Neuron (in vitro differentiated cells): ENCODE data around the gene GNMT.

Experiments
- H2AFZ ChIP-seq: one replicate; pipeline ENCODE4 v1.6.1; 2013; ENCODE audit warnings: low read depth, mild to moderate bottlenecking, inconsistent platforms, low read length, moderate library complexity
- H3K27me3 ChIP-seq: one replicate; pipeline ENCODE4 v1.6.1; 2013; ENCODE audit warnings: low read length; ENCODE audit not compliant: insufficient read depth
- H3K36me3 ChIP-seq: one replicate; pipeline ENCODE4 v1.6.1; 2013; ENCODE audit warnings: low read length; ENCODE audit not compliant: insufficient read depth
- H3K4me1 ChIP-seq: one replicate; pipeline ENCODE4 v1.6.1; 2013; ENCODE audit warnings: low read length; ENCODE audit not compliant: insufficient read depth
- H3K4me3 ChIP-seq: 2 replicates; pipeline ENCODE4 v1.5.1; 2013; ENCODE audit warnings: mild to moderate bottlenecking, low read length, moderate library complexity
- H3K9me3 ChIP-seq: one replicate; pipeline ENCODE4 v1.6.1; 2013; ENCODE audit warnings: low read length

GNMT gene

GRCh38 chr6:42970871-42971612 is 10.5 kb downstream of the GNMT start:
- Histone ChIP-seq H3K9me3 (no peaks in the 10 kb centered on the region), H3K4me3 (no peak overlapping the region), H2AFZ (no peak overlapping the region)

DNA sequence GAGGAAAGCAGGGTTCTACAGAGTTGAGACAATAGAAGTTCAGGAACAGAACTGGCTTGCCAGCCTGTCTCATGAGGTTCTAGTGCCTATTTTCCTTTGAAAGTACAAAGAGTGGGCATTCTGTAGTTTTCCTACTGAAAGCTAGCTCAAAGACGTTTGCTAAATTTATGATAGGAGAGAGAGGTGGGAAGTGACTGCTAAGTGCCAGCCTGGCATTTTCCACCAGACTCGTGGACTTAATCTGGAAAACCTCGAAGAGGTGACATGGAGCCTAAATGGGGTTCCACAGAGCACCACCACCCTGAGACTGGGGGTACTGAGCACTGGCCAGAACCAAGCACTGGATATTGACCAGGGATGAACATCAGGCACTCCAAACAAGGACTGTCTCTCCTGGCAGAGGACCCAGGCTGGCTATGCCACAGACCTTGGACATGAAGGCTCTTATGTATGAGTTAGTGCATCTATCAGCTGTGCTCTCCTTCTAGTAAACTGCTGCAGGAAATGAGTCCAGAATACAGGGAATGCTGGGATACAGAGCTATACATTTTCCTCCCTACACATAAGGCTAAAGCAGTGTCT is 11.3 kb downstream of the GNMT start:
- H3K9me3 ChIP-seq = no peaks in the 10 kb centered on the region
- no peak overlapping the region for H2AFZ ChIP-seq

More at GRCh38 chr6:42970871-42971612, 10.5 kb downstream of the GNMT start:
- Histone ChIP-seq H3K27me3 (no peaks in the 10 kb centered on the region), H3K36me3 (peaks cover 20% of the 10 kb centered on the region), H3K4me1 (no peaks in the 10 kb centered on the region)

DNA sequence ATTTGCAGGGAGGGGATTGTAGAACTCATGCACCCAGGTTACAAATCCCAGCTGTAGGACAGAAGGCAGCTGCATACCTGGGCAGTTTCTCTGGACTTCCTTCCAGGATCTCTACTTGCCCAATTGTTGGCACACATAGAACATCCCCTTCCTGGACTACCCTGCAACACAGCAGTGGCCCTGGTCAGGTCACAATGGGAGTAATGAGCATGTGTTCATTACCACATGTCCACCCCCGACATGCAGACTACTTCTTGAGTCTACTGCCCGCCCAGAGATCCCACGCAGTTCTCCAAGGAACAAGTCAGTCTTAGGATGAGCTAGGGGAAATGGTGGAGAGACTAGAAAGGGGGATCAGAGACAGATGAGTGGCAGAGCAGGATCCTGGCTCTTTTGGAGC is 13.4 kb downstream of the GNMT start:
- peaks cover 5% of the 10 kb centered on the region for H3K4me1 ChIP-seq
- no peak overlapping the region for H3K4me3 ChIP-seq
- H3K36me3 ChIP-seq = peaks cover 7% of the 10 kb centered on the region
- no peaks in the 10 kb centered on the region for H3K9me3 ChIP-seq
- H2AFZ ChIP-seq = no peak overlapping the region
- no peaks in the 10 kb centered on the region for H3K27me3 ChIP-seq

More for the DNA sequence above, 11.3 kb downstream of the GNMT start:
- H3K4me1 ChIP-seq = no peaks in the 10 kb centered on the region
- no peaks in the 10 kb centered on the region for H3K27me3 ChIP-seq
- peaks cover 13% of the 10 kb centered on the region for H3K36me3 ChIP-seq
- H3K4me3 ChIP-seq = no peak overlapping the region

- H2AFZ ChIP-seq = no peak overlapping the region
- no peaks in the 10 kb centered on the region for H3K9me3 ChIP-seq
- no peak overlapping the region for H3K4me3 ChIP-seq
- peaks cover 12% of the 10 kb centered on the region for H3K4me1 ChIP-seq
- H3K27me3 ChIP-seq = no peaks in the 10 kb centered on the region
- peaks cover 7% of the 10 kb centered on the region for H3K36me3 ChIP-seq
Measured at GRCh38 chr6:42974919-42975505, 14.5 kb downstream of the GNMT start.

- Histone ChIP-seq H3K27me3 (no peaks in the 10 kb centered on the region), H3K4me3 (peak overlapping the region; percentile 52), H2AFZ (no peak overlapping the region), H3K36me3 (peaks cover 7% of the 10 kb centered on the region), H3K4me1 (peaks cover 13% of the 10 kb centered on the region), H3K9me3 (no peaks in the 10 kb centered on the region)
Measured at GRCh38 chr6:42978487-42978838, 17.9 kb downstream of the GNMT start.

- peaks cover 2% of the 10 kb centered on the region for H3K36me3 ChIP-seq
- H3K9me3 ChIP-seq = no peaks in the 10 kb centered on the region
- peak within 1 kb of the TSS; percentile 2 for H2AFZ ChIP-seq
- peaks cover 13% of the 10 kb centered on the region for H3K4me1 ChIP-seq
- H3K27me3 ChIP-seq = no peaks in the 10 kb centered on the region
- H3K4me3 ChIP-seq = peak within 1 kb of the TSS; percentile 52
Measured at GRCh38 chr6:42978839-42979522, 18.4 kb downstream of the GNMT start, which contains the start of gene PEX6. PEX6 (minus strand) TSS chr6:42979181; CDS start chr6:42979150, 31 bp downstream.

- Histone ChIP-seq H3K36me3 (no peaks in the 10 kb centered on the region), H3K27me3 (no peaks in the 10 kb centered on the region), H3K4me1 (peaks cover 13% of the 10 kb centered on the region), H3K9me3 (no peaks in the 10 kb centered on the region), H2AFZ (peak overlapping the region; percentile 2), H3K4me3 (peak overlapping the region; percentile 52)
Measured at GRCh38 chr6:42979523-42980177, 19.1 kb downstream of the GNMT start.

DNA sequence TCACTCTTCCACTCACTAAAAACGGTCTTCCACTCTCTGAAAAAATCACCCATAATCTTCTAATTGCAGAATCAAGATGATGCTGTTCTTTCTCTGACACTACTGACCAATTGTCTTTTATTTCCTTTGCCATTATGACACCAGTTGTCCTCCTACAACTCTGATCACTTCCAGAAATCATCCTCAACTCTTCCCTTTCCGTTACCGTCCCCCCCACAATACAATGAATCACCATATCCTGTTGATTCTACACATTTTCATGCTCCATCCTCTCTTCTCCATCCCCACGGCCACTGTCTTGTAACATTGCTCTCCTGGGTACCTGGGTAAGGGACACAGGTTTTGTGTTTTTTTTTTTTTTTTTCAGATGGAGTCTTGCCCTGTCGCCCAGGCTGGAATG is 21.3 kb downstream of the GNMT start:
- Histone ChIP-seq H2AFZ (no peak overlapping the region), H3K4me1 (peaks cover 19% of the 10 kb centered on the region)

DNA sequence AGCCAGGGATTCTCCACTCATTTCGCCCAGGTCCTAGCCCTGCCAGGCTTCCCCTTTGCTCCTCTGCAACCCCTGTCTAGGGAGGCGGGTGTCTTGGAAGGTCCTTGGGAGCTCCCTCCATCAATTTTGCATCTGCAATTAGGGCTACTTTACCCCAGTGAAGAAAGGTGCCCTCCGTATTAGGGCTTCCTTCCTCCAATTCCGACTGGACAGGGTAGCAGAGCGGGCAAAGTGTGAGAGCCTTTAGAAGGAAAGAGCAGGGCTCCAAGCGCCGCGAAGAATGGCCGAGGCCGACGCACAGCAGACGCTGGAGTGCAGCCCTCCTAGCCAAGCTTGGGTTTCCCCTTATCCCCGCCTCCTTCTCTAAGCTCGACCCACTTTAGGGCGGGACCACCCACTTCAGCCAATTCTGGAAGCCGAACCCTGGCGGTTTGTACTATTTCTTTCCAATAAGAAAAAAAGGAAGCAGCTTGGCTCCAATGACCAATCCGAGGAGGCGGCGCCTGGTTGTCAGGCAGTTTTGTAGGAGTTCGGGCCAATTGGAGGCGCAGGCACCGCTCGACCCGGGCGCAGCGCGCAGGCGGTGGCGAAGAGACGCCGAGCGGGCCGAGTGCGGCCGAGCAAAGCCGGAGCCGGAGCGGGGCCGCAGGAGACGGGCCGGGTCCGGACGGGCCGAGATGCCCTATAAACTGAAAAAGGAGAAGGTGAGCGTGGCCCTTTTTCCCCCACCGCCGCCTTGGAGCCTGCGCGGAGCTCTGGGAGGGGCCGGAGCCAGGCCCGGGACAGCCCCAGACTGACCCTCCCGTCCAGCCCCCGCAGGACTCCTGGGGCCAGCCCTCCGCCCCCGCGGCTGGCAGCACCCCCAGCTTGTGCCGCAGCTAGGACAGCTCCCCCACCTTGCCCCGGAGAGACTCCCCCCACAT is 23.7 kb downstream of the GNMT start, which contains the start of gene PPP2R5D:
Gene PPP2R5D, plus strand, starts transcription at position 570 of the 923 bp plus-strand sequence. Its CDS starts 108 bp downstream, at position 678.
- peaks cover 14% of the 10 kb centered on the region for H3K4me1 ChIP-seq
- H3K9me3 ChIP-seq = no peaks in the 10 kb centered on the region
- no peaks in the 10 kb centered on the region for H3K27me3 ChIP-seq
- peak within 1 kb of the TSS; percentile 67 for H3K4me3 ChIP-seq
- peak within 1 kb of the TSS; percentile 55 for H2AFZ ChIP-seq
- peaks cover 16% of the 10 kb centered on the region for H3K36me3 ChIP-seq

More for the DNA sequence above, 21.3 kb downstream of the GNMT start:
- Histone ChIP-seq H3K36me3 (peaks cover under 1% of the 10 kb centered on the region), H3K9me3 (no peaks in the 10 kb centered on the region), H3K4me3 (no peak overlapping the region), H3K27me3 (no peaks in the 10 kb centered on the region)

GRCh38 chr6:42984924-42985475 is 24.4 kb downstream of the GNMT start:
- Histone ChIP-seq H3K36me3 (peaks cover 23% of the 10 kb centered on the region), H3K9me3 (no peaks in the 10 kb centered on the region), H2AFZ (no peak overlapping the region), H3K4me1 (peaks cover 7% of the 10 kb centered on the region), H3K4me3 (peak overlapping the region; percentile 67), H3K27me3 (no peaks in the 10 kb centered on the region)

GRCh38 chr6:42987533-42988451 is 27.2 kb downstream of the GNMT start:
- Histone ChIP-seq H3K36me3 (peaks cover 38% of the 10 kb centered on the region), H3K4me3 (no peak overlapping the region), H2AFZ (no peak overlapping the region), H3K4me1 (peaks cover 7% of the 10 kb centered on the region), H3K27me3 (no peaks in the 10 kb centered on the region), H3K9me3 (no peaks in the 10 kb centered on the region)
